Activated B cell treated with CpG ODN at 0.5 μM for 24 hours (primary cell): ENCODE data around the gene KMO. TPM values are rescaled to one million over a fixed set of nuclear protein-coding genes. Genes with fewer than 3 reads are reported as not detected.

Experiments
- ATAC-seq: fragments of 200-7000 bp; cut with Tn5 transposase; one replicate; pipeline ENCODE4 v1.10.0; 2021; ENCODE audit warnings: low read depth, mild to moderate bottlenecking, moderate library complexity
- CTCF ChIA-PET: fragments of 350-600 bp; sonication (Branson Sonifier 250); formaldehyde crosslinking; loops from one replicate; lab custom pipeline; 2021; ENCODE audit warnings: antibody characterized with exemption; lab: Charles Lee
- POLR2A ChIA-PET: fragments of 350-600 bp; sonication (Branson Sonifier 250); formaldehyde crosslinking; loops from one replicate; lab custom pipeline; 2021; ENCODE audit warnings: antibody characterized with exemption; lab: Charles Lee
- DNase-seq: peaks from one replicate; pipeline ENCODE4 v3.0.0; 2022
- H3K27ac Mint-ChIP-seq: one replicate; pipeline ENCODE4 v1.8.0; 2020; ENCODE audit warnings: mixed read lengths
- H3K27me3 Mint-ChIP-seq: one replicate; pipeline ENCODE4 v1.8.0; 2021; ENCODE audit warnings: mixed read lengths
- H3K36me3 Mint-ChIP-seq: one replicate; pipeline ENCODE4 v1.8.0; 2021; ENCODE audit warnings: low read depth, mixed read lengths
- H3K4me1 Mint-ChIP-seq: one replicate; pipeline ENCODE4 v1.8.0; 2021; ENCODE audit warnings: mixed read lengths
- H3K4me3 Mint-ChIP-seq: one replicate; pipeline ENCODE4 v1.8.0; 2020; ENCODE audit warnings: mild to moderate bottlenecking, mixed read lengths
- H3K9me3 Mint-ChIP-seq: one replicate; pipeline ENCODE4 v1.8.0; 2020; ENCODE audit warnings: mixed read lengths
- intact Hi-C: fragments of 100-400 bp; cut with micrococcal nuclease; formaldehyde crosslinking; loops from one replicate; pipeline ENCODE4 v1.15.1; 2024
- total RNA-seq: library from RNA; stranded (reverse); gene quantifications from 2 replicates; pipeline ENCODE4 v1.2.3, GENCODE V29; 2022
- TF ChIP-seq, protein P1 (sequence below): fragments of 200-600 bp; IDR thresholded peaks from one replicate; pipeline ENCODE4 v1.8.0; 2022; ENCODE audit warnings: antibody characterized with exemption, mild to moderate bottlenecking

The KMO gene
- total RNA-seq, 1 donor from 2014 or later: 53.6 TPM

GRCh38 chr1:241631674-241632073, 99.5 kb downstream of the KMO start:
- peaks cover 36% of the 10 kb centered on the region for H3K36me3 Mint-ChIP-seq
- ChIA-PET CTCF (no interaction called here), POLR2A (interaction anchor here (0.5 kb wide), 1 partner anchor 103 kb away, joined by 3 read pairs; no protein-coding TSS in a partner anchor)
- TF ChIP-seq, protein P1, sequence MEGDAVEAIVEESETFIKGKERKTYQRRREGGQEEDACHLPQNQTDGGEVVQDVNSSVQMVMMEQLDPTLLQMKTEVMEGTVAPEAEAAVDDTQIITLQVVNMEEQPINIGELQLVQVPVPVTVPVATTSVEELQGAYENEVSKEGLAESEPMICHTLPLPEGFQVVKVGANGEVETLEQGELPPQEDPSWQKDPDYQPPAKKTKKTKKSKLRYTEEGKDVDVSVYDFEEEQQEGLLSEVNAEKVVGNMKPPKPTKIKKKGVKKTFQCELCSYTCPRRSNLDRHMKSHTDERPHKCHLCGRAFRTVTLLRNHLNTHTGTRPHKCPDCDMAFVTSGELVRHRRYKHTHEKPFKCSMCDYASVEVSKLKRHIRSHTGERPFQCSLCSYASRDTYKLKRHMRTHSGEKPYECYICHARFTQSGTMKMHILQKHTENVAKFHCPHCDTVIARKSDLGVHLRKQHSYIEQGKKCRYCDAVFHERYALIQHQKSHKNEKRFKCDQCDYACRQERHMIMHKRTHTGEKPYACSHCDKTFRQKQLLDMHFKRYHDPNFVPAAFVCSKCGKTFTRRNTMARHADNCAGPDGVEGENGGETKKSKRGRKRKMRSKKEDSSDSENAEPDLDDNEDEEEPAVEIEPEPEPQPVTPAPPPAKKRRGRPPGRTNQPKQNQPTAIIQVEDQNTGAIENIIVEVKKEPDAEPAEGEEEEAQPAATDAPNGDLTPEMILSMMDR: no peak
- H3K27me3 Mint-ChIP-seq: no peaks in the 10 kb centered on the region
- no peak overlapping the region for H3K4me3 Mint-ChIP-seq
- DNase-seq (no peak), ATAC-seq (no peak)
- H3K9me3 Mint-ChIP-seq: no peaks in the 10 kb centered on the region
- intact Hi-C loops: no loop called here
- peaks cover 72% of the 10 kb centered on the region for H3K4me1 Mint-ChIP-seq
- H3K27ac Mint-ChIP-seq: no peak overlapping the region

GRCh38 chr1:241632987-241633386, 100.8 kb downstream of the KMO start:
- CTCF ChIA-PET: interaction anchor here (1.8 kb wide), 1 partner anchor 22 kb away, joined by 8 read pairs; no protein-coding TSS in a partner anchor
- POLR2A ChIA-PET: no interaction called here
- Mint-ChIP-seq H3K36me3 (peaks cover 36% of the 10 kb centered on the region), H3K9me3 (no peaks in the 10 kb centered on the region), H3K4me3 (no peak overlapping the region), H3K4me1 (peaks cover 76% of the 10 kb centered on the region), H3K27me3 (no peaks in the 10 kb centered on the region), H3K27ac (no peak overlapping the region)
- intact Hi-C loops: no loop called here
- DNase-seq (no peak), ATAC-seq (no peak)
- TF ChIP-seq, protein P1: no peak

GRCh38 chr1:241635556-241636152, 103.5 kb downstream of the KMO start:
- Mint-ChIP-seq H3K4me1 (peaks cover 70% of the 10 kb centered on the region), H3K27me3 (no peaks in the 10 kb centered on the region), H3K27ac (peak overlapping the region; percentile 83), H3K4me3 (peak overlapping the region; percentile 65), H3K9me3 (no peaks in the 10 kb centered on the region), H3K36me3 (peaks cover 46% of the 10 kb centered on the region)
- ChIA-PET CTCF (interaction anchor here (1.4 kb wide), 1 partner anchor 25 kb away, joined by 7 read pairs; no protein-coding TSS in a partner anchor), POLR2A (interaction anchor here (1.2 to 1.6 kb wide), 2 partner anchors 25 to 116 kb away, joined by 3 read pairs; partner anchors contain the start of gene FH)
- intact Hi-C loops: loop anchor here (5.0 kb wide), 2 partner anchors 33 to 1622 kb away; partner anchors contain the start of genes CEP170 and SDCCAG8
- DNase-seq (no peak), ATAC-seq (no peak)
- TF ChIP-seq, protein P1: no peak

DNA sequence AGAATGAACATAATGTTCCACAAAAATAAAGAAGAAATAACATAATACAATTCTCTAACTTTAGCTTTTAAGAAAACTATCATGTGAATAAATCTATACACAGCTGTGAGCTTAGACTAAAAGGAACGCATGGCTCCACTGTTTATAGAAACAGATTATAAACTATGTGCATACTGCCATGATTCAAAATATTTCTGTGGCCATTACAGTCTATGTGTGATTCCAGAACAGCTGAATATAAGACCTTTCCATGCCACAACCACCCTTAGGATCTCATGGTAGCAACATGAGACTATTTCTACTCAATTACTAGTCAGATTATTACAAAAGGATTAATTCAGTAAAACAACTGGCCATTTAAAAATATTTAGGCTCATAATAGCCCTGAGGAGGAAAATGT, 104.1 kb downstream of the KMO start:
- TF ChIP-seq, protein P1: no peak
- H3K36me3 Mint-ChIP-seq: peaks cover 45% of the 10 kb centered on the region
- peaks cover 73% of the 10 kb centered on the region for H3K4me1 Mint-ChIP-seq
- CTCF ChIA-PET: interaction anchor here (1.4 kb wide), 1 partner anchor 25 kb away, joined by 7 read pairs; no protein-coding TSS in a partner anchor
- H3K27ac Mint-ChIP-seq: peak overlapping the region; percentile 83
- ATAC-seq (no peak), DNase-seq (no peak)
- intact Hi-C loops: loop anchor here (5.0 kb wide), 2 partner anchors 34 to 1621 kb away; partner anchors contain the start of genes CEP170 and SDCCAG8
- POLR2A ChIA-PET: interaction anchor here (1.2 to 1.6 kb wide), 2 partner anchors 26 to 117 kb away, joined by 3 read pairs; partner anchors contain the start of gene FH
- H3K9me3 Mint-ChIP-seq: no peaks in the 10 kb centered on the region
- H3K27me3 Mint-ChIP-seq: no peaks in the 10 kb centered on the region
- H3K4me3 Mint-ChIP-seq: peak overlapping the region; percentile 93

DNA sequence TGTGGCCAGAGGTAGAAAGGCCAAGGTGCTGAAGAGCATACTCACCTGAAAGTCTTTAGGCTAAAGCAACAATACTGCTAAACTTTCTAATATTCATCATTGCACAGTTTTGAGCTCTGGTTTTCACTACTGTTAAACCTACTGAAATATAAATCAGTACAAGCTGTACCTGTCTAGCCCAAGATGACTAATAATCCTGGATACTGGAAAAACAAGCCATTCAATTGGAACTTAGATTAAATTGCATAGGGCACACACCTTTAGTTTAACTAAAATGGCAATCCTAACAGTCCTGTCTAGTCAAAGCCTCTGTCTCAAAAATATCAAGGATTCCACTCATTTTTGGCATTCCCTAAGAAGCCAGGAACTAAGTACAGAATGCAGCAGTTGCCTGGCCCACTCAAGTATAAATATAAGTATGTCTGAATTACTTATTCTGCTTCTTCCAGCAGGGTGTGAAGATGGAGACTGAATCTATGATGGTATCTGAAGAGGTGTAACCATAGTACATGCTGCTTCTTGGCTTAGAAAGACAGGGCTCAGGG, 104.9 kb downstream of the KMO start:
- TF ChIP-seq, protein P1: no peak
- no peaks in the 10 kb centered on the region for H3K27me3 Mint-ChIP-seq
- DNase-seq: no peak
- intact Hi-C loops: loop anchor here (5.0 kb wide), 2 partner anchors 35 to 1620 kb away; partner anchors contain the start of genes CEP170 and SDCCAG8
- H3K4me1 Mint-ChIP-seq: peaks cover 68% of the 10 kb centered on the region
- peak overlapping the region; percentile 93 for H3K4me3 Mint-ChIP-seq
- peak overlapping the region; percentile 83 for H3K27ac Mint-ChIP-seq
- POLR2A ChIA-PET: interaction anchor here (0.8 to 2.5 kb wide), 2 partner anchors 26 to 85 kb away, joined by 4 to 10 read pairs; no protein-coding TSS in a partner anchor
- peaks cover 38% of the 10 kb centered on the region for H3K36me3 Mint-ChIP-seq
- H3K9me3 Mint-ChIP-seq: no peaks in the 10 kb centered on the region
- CTCF ChIA-PET: interaction anchor here (1.3 kb wide), 1 partner anchor 26 kb away, joined by 7 read pairs; no protein-coding TSS in a partner anchor
- no peak for ATAC-seq
